HS-27A (cell line): ENCODE results near the gene STING1.
"Not testable (repeated sequence)": the region's sequence is repeated elsewhere in the genome, so short reads cannot be mapped to it uniquely, and the experiment has no call there.

ENCODE experiments used
- DNase-seq: peaks from one replicate; pipeline ENCODE4 v3.0.0-alpha.2; 2012; ENCODE audit warnings: low read depth, missing footprints

STING1 gene

GRCh38 chr5:139482050-139482889, at the start of gene STING1:
TSS of gene STING1 (minus strand) at chr5:139482758. CDS start at chr5:139481704, 1,054 bp downstream.
- peak; percentile 77 for DNase-seq

- DNase-seq, result no peak
Observed at GRCh38 chr5:139531772-139532169, 49.2 kb upstream of the STING1 start.

- not testable (repeated sequence) for DNase-seq
Observed at GRCh38 chr5:139530079-139530478, 47.5 kb upstream of the STING1 start.

GRCh38 chr5:139528695-139529094, 46.1 kb upstream of the STING1 start:
- not testable (repeated sequence) for DNase-seq

- DNase-seq, result not testable (repeated sequence)
Observed at GRCh38 chr5:139527896-139528467, 45.4 kb upstream of the STING1 start.

GRCh38 chr5:139527090-139527470, 44.5 kb upstream of the STING1 start:
- DNase-seq, result not testable (repeated sequence)

DNA sequence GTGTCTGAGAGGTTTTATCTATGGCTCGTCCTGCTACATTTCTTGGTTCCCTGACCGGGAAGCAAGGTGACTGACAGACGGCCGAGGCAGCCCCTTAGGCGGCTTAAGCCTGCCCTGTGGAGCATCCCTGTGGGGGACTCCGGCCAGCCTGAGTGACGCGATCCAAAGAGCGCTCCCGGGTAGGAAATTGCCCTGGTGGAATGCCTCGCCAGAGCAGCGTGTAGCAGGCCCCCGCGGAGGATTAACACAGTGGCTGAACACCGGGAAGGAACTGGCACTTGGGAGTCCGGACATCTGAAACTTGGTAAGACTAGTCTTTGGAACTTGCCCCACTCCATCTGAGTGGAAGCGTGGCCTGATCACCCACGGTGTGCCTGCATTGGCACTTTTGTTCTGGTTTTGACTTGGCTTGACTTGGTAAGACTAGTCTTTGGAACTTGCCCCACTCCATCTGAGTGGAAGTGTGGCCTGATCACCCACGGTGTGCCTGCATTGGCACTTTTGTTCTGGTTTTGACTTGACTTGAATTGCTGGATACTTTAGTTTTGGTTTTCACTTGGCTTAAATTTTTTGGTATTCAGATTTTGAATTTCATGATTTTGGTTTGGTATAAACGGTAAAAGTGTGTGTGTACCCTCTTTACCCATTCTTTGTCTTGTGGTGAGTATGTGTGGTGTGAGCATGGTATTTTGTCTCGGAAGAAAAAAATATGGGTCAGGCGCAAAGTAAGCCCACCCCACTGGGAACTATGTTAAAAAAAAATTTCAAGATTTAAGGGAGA, 43.9 kb upstream of the STING1 start:
- not testable (repeated sequence) for DNase-seq

DNA sequence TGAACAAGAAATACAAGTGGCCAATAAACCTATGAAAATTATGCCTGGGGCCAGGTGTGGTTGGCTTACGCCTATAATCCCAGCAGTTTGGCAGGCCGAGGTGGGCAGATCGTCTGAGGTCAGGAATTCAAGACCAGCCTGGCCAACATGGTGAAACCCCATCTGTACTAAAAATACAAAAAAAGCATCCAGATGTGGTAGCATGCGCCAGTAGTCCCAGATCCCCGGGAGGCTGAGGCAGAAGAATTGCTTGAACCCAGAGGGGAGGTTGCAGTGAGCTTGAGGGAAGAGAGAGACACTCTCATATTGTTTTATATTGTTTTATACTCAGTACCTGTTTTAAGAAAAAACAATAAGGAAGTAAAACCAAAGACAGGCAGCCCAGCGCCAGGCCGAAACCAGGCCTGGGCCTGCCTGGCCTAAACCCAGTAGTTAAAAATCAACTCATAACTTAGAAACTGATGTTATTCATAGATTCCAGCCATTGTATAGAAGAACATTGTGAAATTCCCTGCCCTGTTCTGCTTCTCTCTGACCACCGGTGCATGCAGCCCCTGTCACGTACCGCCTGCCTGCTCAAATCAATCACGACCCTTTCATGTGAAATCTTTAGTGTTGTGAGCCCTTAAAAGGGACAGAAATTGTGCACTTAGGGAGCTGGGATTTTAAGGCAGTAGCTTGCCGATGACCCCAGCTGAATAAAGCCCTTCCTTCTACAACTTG, 43.2 kb upstream of the STING1 start:
- not testable (repeated sequence) for DNase-seq

- no peak for DNase-seq
Observed at GRCh38 chr5:139524940-139525585, 42.5 kb upstream of the STING1 start.

- DNase-seq, result no peak
Observed at GRCh38 chr5:139524446-139524845, 41.9 kb upstream of the STING1 start.

DNA sequence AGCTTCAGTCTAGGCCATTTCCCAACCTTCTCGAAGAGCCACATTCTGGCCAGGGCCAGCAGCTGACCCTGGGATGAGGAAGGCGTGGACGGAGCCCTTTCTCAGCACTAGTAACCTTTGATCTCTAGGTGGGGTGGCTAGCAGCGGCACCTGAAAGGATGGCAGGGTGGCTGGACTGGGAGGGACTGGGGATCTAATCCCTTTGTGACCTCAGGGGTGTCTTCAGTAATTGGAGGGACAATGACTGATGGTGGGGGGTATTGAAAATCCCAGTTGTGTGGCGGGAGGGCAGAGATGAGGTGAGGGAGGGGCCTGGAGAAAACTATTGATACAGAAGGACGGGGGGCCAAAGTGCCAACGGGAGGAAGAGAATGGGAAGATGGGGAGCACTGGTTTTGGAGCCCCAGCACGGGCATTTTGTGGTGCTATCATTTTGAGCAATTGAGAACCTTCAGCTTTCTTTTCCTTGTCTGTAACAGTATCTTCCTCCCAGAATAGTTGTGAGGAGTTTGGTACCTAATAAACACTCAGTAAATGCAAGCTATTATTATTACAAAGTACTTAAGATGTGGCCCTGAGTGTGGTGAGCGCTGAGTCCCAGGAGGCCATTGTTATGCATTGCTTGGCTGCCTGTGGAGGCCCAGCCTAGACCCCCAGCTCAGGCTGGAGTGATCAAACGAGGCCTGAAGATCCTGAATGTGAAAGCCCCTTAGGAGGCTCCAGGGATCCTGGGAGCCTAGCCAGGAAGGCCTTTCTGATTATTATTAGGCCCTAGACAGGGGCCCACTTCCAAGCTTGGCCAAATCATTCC, 41.3 kb upstream of the STING1 start:
- no peak for DNase-seq

DNA sequence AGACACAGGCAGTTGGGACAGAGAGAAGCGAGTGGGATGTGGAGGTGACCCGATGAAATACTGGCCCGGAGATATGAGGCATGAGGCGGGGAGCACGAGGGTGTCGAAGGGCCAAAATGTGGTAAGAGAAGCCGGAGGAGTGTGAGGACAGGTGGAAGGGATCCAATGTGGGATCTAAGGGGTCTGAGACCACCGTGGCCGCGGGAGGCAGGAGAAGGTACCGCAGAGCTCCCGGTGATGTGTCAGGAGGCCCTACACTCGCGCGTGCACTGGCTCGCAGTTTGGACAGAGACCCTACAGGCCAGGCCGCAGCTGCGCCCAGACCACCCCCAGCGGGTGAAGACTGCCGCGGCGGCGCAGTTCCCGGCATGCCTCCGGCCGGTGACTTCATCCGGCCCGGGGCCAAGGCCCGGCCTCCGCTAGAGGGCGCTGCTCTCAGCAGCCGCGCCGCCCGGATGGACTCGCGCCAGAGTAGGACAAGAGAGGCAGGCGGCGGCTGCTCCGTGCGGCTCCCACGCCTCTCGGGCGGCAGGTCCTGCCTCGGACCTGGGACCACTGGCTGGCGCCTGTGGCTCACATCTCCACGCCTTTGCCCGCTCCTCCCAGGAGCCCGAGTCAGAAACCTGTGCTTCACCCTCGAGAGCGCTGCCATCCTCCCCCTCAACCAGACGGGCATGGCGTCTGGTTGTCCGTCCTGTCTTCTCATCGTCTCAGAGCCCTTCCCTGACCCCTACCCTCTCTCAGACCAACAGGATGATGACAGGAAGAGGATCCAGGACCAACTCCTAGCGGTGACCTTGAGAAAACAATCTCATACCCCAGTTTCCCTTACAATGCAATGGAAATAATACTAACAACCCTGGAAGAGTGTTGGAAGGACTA, 35.4 kb upstream of the STING1 start:
- DNase-seq, result peak; percentile 38

- DNase-seq, result no peak
Observed at GRCh38 chr5:139514486-139514856, 31.9 kb upstream of the STING1 start.

GRCh38 chr5:139513852-139514485, 31.4 kb upstream of the STING1 start:
- no peak for DNase-seq

GRCh38 chr5:139513434-139513833, 30.9 kb upstream of the STING1 start:
- not testable (repeated sequence) for DNase-seq

- no peak for DNase-seq
Observed at GRCh38 chr5:139512786-139513390, 30.3 kb upstream of the STING1 start.

DNA sequence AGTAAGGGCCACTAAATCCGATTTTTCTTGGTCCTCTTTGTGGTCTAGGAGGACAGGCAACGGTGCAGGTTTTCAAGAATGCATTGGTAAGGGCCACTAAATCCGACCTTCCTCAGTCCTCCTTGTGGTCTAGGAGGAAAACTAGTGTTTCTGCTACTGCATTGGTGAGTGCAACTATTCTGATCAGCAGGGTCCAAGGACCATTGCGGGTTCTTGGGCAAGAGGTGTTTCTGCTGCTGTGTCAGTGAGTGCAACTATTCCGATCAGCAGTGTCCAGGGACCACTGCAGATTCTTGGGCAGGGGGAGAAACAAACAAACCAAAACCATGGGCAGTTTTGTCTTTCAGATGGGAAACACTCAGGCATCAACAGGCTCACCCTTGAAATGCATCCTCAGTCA, 22.2 kb upstream of the STING1 start:
- DNase-seq, result not testable (repeated sequence)

GRCh38 chr5:139503879-139504278, 21.3 kb upstream of the STING1 start:
- DNase-seq, result not testable (repeated sequence)
